GM19240 (cell line): Measurements from ENCODE around the gene URB1.
A peak's percentile ranks its signal among the peaks of the same experiment; 100 is the strongest.
"Not testable (repeated sequence)": the region's sequence is repeated elsewhere in the genome, so short reads cannot be mapped to it uniquely, and the experiment has no call there.

Experiments used
- DNase-seq: peaks from one replicate; pipeline ENCODE4 v3.0.0; 2011; ENCODE audit warnings: low spot score; ENCODE audit not compliant: insufficient read length

The URB1 gene

GRCh38 chr21:32298658-32299081, 94.1 kb downstream of the URB1 start, which contains the start of gene MRAP:
MRAP (plus strand) TSS chr21:32298855; CDS start chr21:32298972, 117 bp downstream.
- DNase-seq, result no peak

- no peak for DNase-seq
Observed at GRCh38 chr21:32298148-32298559, 94.7 kb downstream of the URB1 start.

- no peak for DNase-seq
Observed at GRCh38 chr21:32297449-32297848, 95.4 kb downstream of the URB1 start.

- DNase-seq, result no peak
Observed at GRCh38 chr21:32285476-32285875, 107.3 kb downstream of the URB1 start.

- DNase-seq, result no peak
Observed at GRCh38 chr21:32282992-32283391, 109.8 kb downstream of the URB1 start.

- no peak for DNase-seq
Observed at GRCh38 chr21:32281531-32281930, 111.3 kb downstream of the URB1 start.

GRCh38 chr21:32279377-32279680, 113.5 kb downstream of the URB1 start:
- DNase-seq, result no peak

- DNase-seq, result peak; percentile 85
Observed at GRCh38 chr21:32278518-32279376, 114.1 kb downstream of the URB1 start, which contains the start of gene MIS18A. MIS18A (minus strand) TSS chr21:32279049; CDS start chr21:32279014, 35 bp downstream.

- DNase-seq, result no peak
Observed at GRCh38 chr21:32278103-32278502, 114.7 kb downstream of the URB1 start.

- no peak for DNase-seq
Observed at GRCh38 chr21:32276671-32277070, 116.1 kb downstream of the URB1 start.

GRCh38 chr21:32270748-32271147, 122.1 kb downstream of the URB1 start:
- DNase-seq, result no peak

- not testable (repeated sequence) for DNase-seq
Observed at GRCh38 chr21:32265321-32265720, 127.5 kb downstream of the URB1 start.

GRCh38 chr21:32261929-32262328, 130.9 kb downstream of the URB1 start:
- DNase-seq, result no peak
